Endothelial cell of umbilical vein (primary cell): Measurements from ENCODE around the gene RUSC2. TPM values are rescaled to one million over a fixed set of nuclear protein-coding genes. Genes with fewer than 3 reads are reported as not detected.

Experiments
- BruUV-seq: library from RNA; stranded (reverse); fragments of 400-500 nt; replicated peaks from 2 replicates; lab custom pipeline; 2021; lab: Mats Ljungman, UMichigan
- CTCF ChIA-PET: fragments of 300-600, 350-600 bp; sonication (Branson Sonifier 250); formaldehyde crosslinking; loops from one replicate; lab custom pipeline; 2021; ENCODE audit warnings: antibody characterized with exemption, inconsistent platforms; lab: Charles Lee
- POLR2A ChIA-PET: fragments of 300-600, 350-600 bp; sonication (Branson Sonifier 250); formaldehyde crosslinking; loops from one replicate; lab custom pipeline; 2021; ENCODE audit warnings: antibody characterized with exemption, inconsistent platforms; lab: Charles Lee
- DNase-seq: peaks from one replicate; pipeline ENCODE4 v3.0.0-alpha.2; 2011; ENCODE audit warnings: low read depth, low spot score
- FAIRE-seq: peaks from 2 replicates; lab custom pipeline; 2011; peaks lifted over from hg19 to GRCh38; lab: Jason Lieb, UNC
- H2AFZ ChIP-seq: 2 replicates; pipeline ENCODE4 v1.6.0; 2012; ENCODE audit warnings: low read depth, low read length, control low read depth, inconsistent platforms
- H3K27ac ChIP-seq: 2 replicates; pipeline ENCODE4 v1.5.1; 2011; ENCODE audit warnings: low read depth, mild to moderate bottlenecking, control low read depth, low read length, moderate library complexity; ENCODE audit not compliant: insufficient read depth
- H3K27me3 ChIP-seq, 2 experiments: 2 replicates each; pipeline versions ENCODE4 v1.6.0 to v1.6.1; 2011; ENCODE audit warnings: low read length in 2 of 2, mixed read lengths in 1 of 2; ENCODE audit not compliant: control insufficient read depth in 2 of 2, insufficient read depth in 2 of 2
- H3K36me3 ChIP-seq, 2 experiments: 2 replicates in 1 of 2; 3 replicates in 1 of 2; pipeline ENCODE4 v1.5.1; 2011; ENCODE audit warnings: low read length in 2 of 2, mild to moderate bottlenecking in 1 of 2, moderate library complexity in 1 of 2; ENCODE audit not compliant: control insufficient read depth in 2 of 2, insufficient read depth in 2 of 2; ENCODE audit errors: extremely low read depth in 1 of 2
- H3K4me1 ChIP-seq: 3 replicates; pipeline ENCODE4 v1.5.1; 2011; ENCODE audit warnings: mild to moderate bottlenecking, low read length; ENCODE audit not compliant: control insufficient read depth, insufficient read depth; ENCODE audit errors: extremely low read depth
- H3K4me2 ChIP-seq: 2 replicates; pipeline ENCODE4 v1.6.1; 2011; ENCODE audit warnings: low read length, control low read depth, mixed read lengths; ENCODE audit not compliant: insufficient read depth
- H3K4me3 ChIP-seq, 3 experiments: fragments of 200-600 bp in 1 of 3; sonication (generic), shearing (Covaris generic) in 1 of 3; replicated peaks in 1 of 3; 2 replicates each; pipeline ENCODE4 v1.5.1; 2011 to 2016; ENCODE audit warnings: control low read depth in 3 of 3, low read length in 3 of 3, mild to moderate bottlenecking in 2 of 3, inconsistent platforms in 1 of 3, low read depth in 1 of 3, moderate library complexity in 1 of 3; ENCODE audit not compliant: insufficient read depth in 1 of 3
- H3K79me2 ChIP-seq: 2 replicates; pipeline ENCODE4 v1.6.0; 2012; ENCODE audit warnings: low read length, inconsistent platforms; ENCODE audit not compliant: control insufficient read depth, insufficient read depth
- H3K9ac ChIP-seq: replicated peaks from 2 replicates; pipeline ENCODE3; 2011; ENCODE audit warnings: low read length, control low read depth; ENCODE audit not compliant: insufficient read depth; ENCODE audit errors: extremely low read depth
- H3K9me1 ChIP-seq: replicated peaks from 3 replicates; pipeline ENCODE4 v1.6.0; 2011; ENCODE audit warnings: mild to moderate bottlenecking, low read length; ENCODE audit not compliant: control insufficient read depth, insufficient read depth; ENCODE audit errors: extremely low read depth
- H3K9me3 ChIP-seq: replicated peaks from 2 replicates; pipeline ENCODE4 v1.5.1; 2012; ENCODE audit warnings: low read length, inconsistent platforms; ENCODE audit not compliant: control insufficient read depth, insufficient read depth
- H4K20me1 ChIP-seq: replicated peaks from 2 replicates; pipeline ENCODE3; 2011; ENCODE audit warnings: mild to moderate bottlenecking, low read length; ENCODE audit not compliant: control insufficient read depth, insufficient read depth; ENCODE audit errors: extremely low read depth
- EZH2 ChIP-seq: IDR thresholded peaks from 2 replicates; pipeline ENCODE4 v1.6.1; 2012; ENCODE audit warnings: borderline replicate concordance, low read depth, mild to moderate bottlenecking, moderate library complexity, low read length, inconsistent platforms; ENCODE audit not compliant: severe bottlenecking
- FOS ChIP-seq: IDR thresholded peaks from 2 replicates; pipeline ENCODE4 v1.6.1; 2011; ENCODE audit warnings: mild to moderate bottlenecking, low read length, moderate library complexity, borderline replicate concordance; ENCODE audit not compliant: insufficient read depth
- MAX ChIP-seq: IDR thresholded peaks from 2 replicates; pipeline ENCODE4 v1.6.1; 2011; ENCODE audit not compliant: insufficient read depth, insufficient read length
- POLR2A ChIP-seq: IDR thresholded peaks from 2 replicates; pipeline ENCODE4 v1.6.1; 2012; ENCODE audit warnings: low read depth, mild to moderate bottlenecking, control low read depth, low read length
- POLR2AphosphoS5 ChIP-seq: IDR thresholded peaks from 2 replicates; pipeline ENCODE4 v1.6.1; 2012; ENCODE audit warnings: low read depth, mild to moderate bottlenecking, control low read depth, low read length, moderate library complexity; ENCODE audit not compliant: insufficient read depth
- dilution Hi-C: fragments of 300-500 bp; cut with MboI; formaldehyde crosslinking; loops from one replicate; pipeline ENCODE4 v1.15.0; 2019; ENCODE audit warnings: low sequenced_read_pairs; ENCODE audit not compliant: extremely low pct_ligation_motif_present
- intact Hi-C: fragments of 100-400 bp; cut with micrococcal nuclease; formaldehyde crosslinking; loops from one replicate; pipeline ENCODE4 v1.10.0; 2022
- polyA plus RNA-seq, 4 experiments: library from polyadenylated mRNA; depleted of rRNA in 3 of 4; stranded (reverse) in 3 of 4; unstranded in 1 of 4; fragments of >200 nt; gene quantifications; 2 replicates each; pipeline versions ENCODE4 v1.2.1 to v1.2.3, GENCODE V29; 2011 to 2012; ENCODE audit warnings: missing spikeins in 1 of 4
- total RNA-seq: library from RNA; stranded (reverse); gene quantifications from 2 replicates; pipeline ENCODE4 v1.2.3, GENCODE V29; 2021

Gene RUSC2
- total and polyA plus RNA-seq, 2 donors (not counting 3 experiments of a cell fraction or from before 2014, with no cell fraction given) = 26.1 to 46.2 TPM

- dilution Hi-C loops = no loop called here
- intact Hi-C loops = loop anchor here (1.0 kb wide), 2 partner anchors 20 to 48 kb away; partner anchors contain the start of gene RUSC2
- ChIA-PET CTCF (interaction anchor here (1.0 to 6.3 kb wide), 12 partner anchors 10 to 57 kb away, joined by 3 to 63 read pairs (median 5); partner anchors contain the start of gene RUSC2), POLR2A (interaction anchor here (1.1 to 2.8 kb wide), 4 partner anchors 14 to 27 kb away, joined by 3 to 12 read pairs (median 4); no protein-coding TSS in a partner anchor)
- H3K4me1 ChIP-seq = peaks cover 30% of the 10 kb centered on the region
- TSS peak; percentile 81 for BruUV-seq
- no peak overlapping the region for H2AFZ ChIP-seq
- H3K27ac ChIP-seq = peak overlapping the region; percentile 77
- H3K9ac ChIP-seq = peak overlapping the region; percentile 65
- TF ChIP-seq MAX (no peak), EZH2 (no peak), FOS (no peak)
- no peaks in the 10 kb centered on the region for H3K9me3 ChIP-seq
- FAIRE-seq = no peak
- H3K4me3 ChIP-seq = no peak overlapping the region
- H3K4me2 ChIP-seq = peak overlapping the region; percentile 78
- H3K9me1 ChIP-seq = no peaks in the 10 kb centered on the region
- no peaks in the 10 kb centered on the region for H3K27me3 ChIP-seq
- no peaks in the 10 kb centered on the region for H3K36me3 ChIP-seq
- H3K79me2 ChIP-seq = peaks cover 66% of the 10 kb centered on the region
- H4K20me1 ChIP-seq = peaks cover 2% of the 10 kb centered on the region
- no peak for DNase-seq
Observed at GRCh38 chr9:35537913-35538312, 48.0 kb downstream of the RUSC2 start.

- BruUV-seq = TSS peak; percentile 73
- H3K4me1 ChIP-seq = peaks cover 30% of the 10 kb centered on the region
- H3K36me3 ChIP-seq = no peaks in the 10 kb centered on the region
- ChIA-PET POLR2A (interaction anchor here (1.1 to 2.8 kb wide), 4 partner anchors 14 to 28 kb away, joined by 3 to 12 read pairs (median 4); no protein-coding TSS in a partner anchor), CTCF (interaction anchor here (0.7 to 6.3 kb wide), 17 partner anchors 9 to 422 kb away, joined by 3 to 63 read pairs (median 4); partner anchors contain the start of gene RUSC2)
- peak overlapping the region; percentile 65 for H3K9ac ChIP-seq
- FAIRE-seq (peak; percentile 89), DNase-seq (peak; percentile 83)
- no peaks in the 10 kb centered on the region for H4K20me1 ChIP-seq
- peak; percentile 42 for TF ChIP-seq POLR2A
- TF ChIP-seq FOS = no peak
- peak; percentile 39 for TF ChIP-seq POLR2AphosphoS5
- intact Hi-C loops (loop anchor here (1.0 kb wide), 2 partner anchors 20 to 48 kb away; partner anchors contain the start of gene RUSC2), dilution Hi-C loops (no loop called here)
- H3K27ac ChIP-seq = peak overlapping the region; percentile 77
- no peaks in the 10 kb centered on the region for H3K27me3 ChIP-seq
- peak overlapping the region; percentile 78 for H3K4me2 ChIP-seq
- peak overlapping the region in 2 of 3 experiments; percentile 28 to 52 for H3K4me3 ChIP-seq
- peaks cover 65% of the 10 kb centered on the region for H3K79me2 ChIP-seq
- H2AFZ ChIP-seq = peak overlapping the region; percentile 2
- H3K9me3 ChIP-seq = no peaks in the 10 kb centered on the region
- H3K9me1 ChIP-seq = no peaks in the 10 kb centered on the region
Observed at GRCh38 chr9:35538361-35539234, 48.7 kb downstream of the RUSC2 start.

Other genes starting within 250 kb of the RUSC2 start
- 22.5 and 25.3 TPM in 2 replicates for gene TESK1, start 115.2 kb downstream of the RUSC2 start, total RNA-seq
- gene TESK1, start 115.2 kb downstream of the RUSC2 start, polyA plus RNA-seq = 26.4 and 28.3 TPM in 2 replicates
- gene CD72, start 128.3 kb downstream of the RUSC2 start, total RNA-seq = not detected in 2 replicates
- 0.39 TPM in 1 of 2 replicates, not detected in the other for gene CD72, start 128.3 kb downstream of the RUSC2 start, polyA plus RNA-seq
- gene SIT1, start 160.8 kb downstream of the RUSC2 start, total RNA-seq = not detected in 2 replicates
- not detected in 2 replicates for gene SIT1, start 160.8 kb downstream of the RUSC2 start, polyA plus RNA-seq
- 19,118 and 22,385 TPM in 2 replicates for gene RMRP, start 167.9 kb downstream of the RUSC2 start, total RNA-seq
- gene RMRP, start 167.9 kb downstream of the RUSC2 start, polyA plus RNA-seq = 359 TPM in 1 of 2 replicates, not detected in the other
- gene CCDC107, start 168.2 kb downstream of the RUSC2 start, total RNA-seq = 13.2 and 15.2 TPM in 2 replicates
- gene CCDC107, start 168.2 kb downstream of the RUSC2 start, polyA plus RNA-seq = 16.0 and 18.8 TPM in 2 replicates
- 4.6 and 6.5 TPM in 2 replicates for gene ARHGEF39, start 175.1 kb downstream of the RUSC2 start, total RNA-seq
- 4.0 and 4.7 TPM in 2 replicates for gene ARHGEF39, start 175.1 kb downstream of the RUSC2 start, polyA plus RNA-seq
- gene CA9, start 183.8 kb downstream of the RUSC2 start, total RNA-seq = 0.42 TPM in 1 of 2 replicates, not detected in the other
- gene CA9, start 183.8 kb downstream of the RUSC2 start, polyA plus RNA-seq = 0.18 and 0.21 TPM in 2 replicates
- 257 and 279 TPM in 2 replicates for gene TPM2, start 199.8 kb downstream of the RUSC2 start, total RNA-seq
- gene TPM2, start 199.8 kb downstream of the RUSC2 start, polyA plus RNA-seq = 103 and 144 TPM in 2 replicates
- gene TLN1, start 242.1 kb downstream of the RUSC2 start, total RNA-seq = 424 and 450 TPM in 2 replicates
- 120 and 137 TPM in 2 replicates for gene TLN1, start 242.1 kb downstream of the RUSC2 start, polyA plus RNA-seq
- 36.4 and 39.8 TPM in 2 replicates for gene CREB3, start 242.6 kb downstream of the RUSC2 start, total RNA-seq
- gene CREB3, start 242.6 kb downstream of the RUSC2 start, polyA plus RNA-seq = 45.9 and 52.1 TPM in 2 replicates